G401 (cell line): ENCODE data around the gene TPPP3. TPM values are rescaled to one million over a fixed set of nuclear protein-coding genes. Genes with fewer than 3 reads are reported as not detected.
"Not testable (repeated sequence)": the region's sequence is repeated elsewhere in the genome, so short reads cannot be mapped to it uniquely, and the experiment has no call there.

ENCODE experiments used
- DNase-seq: peaks from one replicate; pipeline ENCODE4 v3.0.0-alpha.2; 2015; ENCODE audit warnings: low spot score
- in situ Hi-C: cut with HindIII; loops from 2 replicates; pipeline ENCODE4 v1.10.0; 2016; ENCODE audit warnings: low sequenced_read_pairs, mixed read lengths
- total RNA-seq: library from RNA; depleted of rRNA; stranded (reverse); fragments of >200 nt; shearing (Covaris generic); gene quantifications from 2 replicates; pipeline ENCODE4 v1.2.3, GENCODE V29; 2014

The TPPP3 gene
- total RNA-seq, 1 experiment from 2014 or later: 1.8 TPM

- in situ Hi-C loops: no loop called here
- peak; percentile 86 for DNase-seq
Observed at GRCh38 chr16:67428146-67428731, 34.9 kb upstream of the TPPP3 start.

GRCh38 chr16:67426950-67427349 is 33.7 kb upstream of the TPPP3 start:
- DNase-seq: no peak
- in situ Hi-C loops: no loop called here

GRCh38 chr16:67426022-67426421 is 32.7 kb upstream of the TPPP3 start:
- in situ Hi-C loops: no loop called here
- DNase-seq: no peak

GRCh38 chr16:67425580-67425979 is 32.3 kb upstream of the TPPP3 start:
- DNase-seq: no peak
- in situ Hi-C loops: no loop called here

GRCh38 chr16:67425061-67425460 is 31.8 kb upstream of the TPPP3 start:
- in situ Hi-C loops: no loop called here
- no peak for DNase-seq

- no peak for DNase-seq
- in situ Hi-C loops: no loop called here
Observed at GRCh38 chr16:67424261-67424615, 30.9 kb upstream of the TPPP3 start.

GRCh38 chr16:67423611-67424260 is 30.4 kb upstream of the TPPP3 start:
- DNase-seq: no peak
- in situ Hi-C loops: no loop called here

GRCh38 chr16:67423015-67423414 is 29.7 kb upstream of the TPPP3 start:
- in situ Hi-C loops: no loop called here
- DNase-seq: no peak

GRCh38 chr16:67421030-67421429 is 27.7 kb upstream of the TPPP3 start:
- in situ Hi-C loops: no loop called here
- DNase-seq: no peak

GRCh38 chr16:67419931-67420330 is 26.6 kb upstream of the TPPP3 start:
- DNase-seq: no peak

GRCh38 chr16:67419502-67419901 is 26.2 kb upstream of the TPPP3 start:
- in situ Hi-C loops: no loop called here

More at GRCh38 chr16:67419931-67420330, 26.6 kb upstream of the TPPP3 start:
- in situ Hi-C loops: no loop called here

GRCh38 chr16:67417333-67418061 is 24.2 kb upstream of the TPPP3 start:
- no peak for DNase-seq
- in situ Hi-C loops: no loop called here

More at GRCh38 chr16:67419502-67419901, 26.2 kb upstream of the TPPP3 start:
- DNase-seq: no peak

- in situ Hi-C loops: no loop called here
Observed at GRCh38 chr16:67415872-67416793, 22.8 kb upstream of the TPPP3 start, which contains the start of gene ZDHHC1. ZDHHC1 (minus strand) TSS chr16:67416477; CDS start chr16:67407775, 8,702 bp downstream.

GRCh38 chr16:67415421-67415820 is 22.1 kb upstream of the TPPP3 start:
- in situ Hi-C loops, DNase-seq: not testable (repeated sequence)

More at GRCh38 chr16:67415872-67416793, 22.8 kb upstream of the TPPP3 start, which contains the start of gene ZDHHC1:
- DNase-seq: peak; percentile 73

GRCh38 chr16:67413978-67414911 is 20.9 kb upstream of the TPPP3 start:
- in situ Hi-C loops: no loop called here
- no peak for DNase-seq

- in situ Hi-C loops: no loop called here
Observed at GRCh38 chr16:67412294-67412693, 19.0 kb upstream of the TPPP3 start.

GRCh38 chr16:67411339-67411738 is 18.0 kb upstream of the TPPP3 start:
- in situ Hi-C loops: no loop called here
- no peak for DNase-seq

More at GRCh38 chr16:67412294-67412693, 19.0 kb upstream of the TPPP3 start:
- DNase-seq: no peak

- in situ Hi-C loops: no loop called here
Observed at GRCh38 chr16:67409631-67410030, 16.3 kb upstream of the TPPP3 start.

More at GRCh38 chr16:67409631-67410030, 16.3 kb upstream of the TPPP3 start:
- DNase-seq: no peak
